Transverse colon (tissue), 4 donors: ENCODE data around the gene PSMC2.

Source experiments
- CTCF ChIP-seq, 5 experiments: fragments of 200-600 bp in 3 of 5; fragments of 450-650 bp in 2 of 5; sonication (generic) in 3 of 5; IDR thresholded peaks; 1 replicate in 2 of 5; 2 replicates in 3 of 5; pipeline ENCODE4 v1.5.1; 2016 to 2017; ENCODE audit warnings: antibody characterized with exemption in 5 of 5, inconsistent platforms in 3 of 5, mild to moderate bottlenecking in 2 of 5, moderate library complexity in 1 of 5
- EP300 ChIP-seq: sonication (generic); formaldehyde crosslinking; IDR thresholded peaks from one replicate; pipeline ENCODE4 v1.6.1; 2017; ENCODE audit warnings: antibody characterized with exemption, low read depth
- POLR2A ChIP-seq: fragments of 450-650 bp; IDR thresholded peaks from one replicate; pipeline ENCODE4 v1.6.1; 2016; ENCODE audit warnings: antibody characterized with exemption, mild to moderate bottlenecking, moderate library complexity
- POLR2AphosphoS5 ChIP-seq, 3 donors: sonication (generic); formaldehyde crosslinking; IDR thresholded peaks; one replicate each; pipeline ENCODE4 v1.6.1; 2016; ENCODE audit warnings: antibody characterized with exemption in 3 of 3

DNA sequence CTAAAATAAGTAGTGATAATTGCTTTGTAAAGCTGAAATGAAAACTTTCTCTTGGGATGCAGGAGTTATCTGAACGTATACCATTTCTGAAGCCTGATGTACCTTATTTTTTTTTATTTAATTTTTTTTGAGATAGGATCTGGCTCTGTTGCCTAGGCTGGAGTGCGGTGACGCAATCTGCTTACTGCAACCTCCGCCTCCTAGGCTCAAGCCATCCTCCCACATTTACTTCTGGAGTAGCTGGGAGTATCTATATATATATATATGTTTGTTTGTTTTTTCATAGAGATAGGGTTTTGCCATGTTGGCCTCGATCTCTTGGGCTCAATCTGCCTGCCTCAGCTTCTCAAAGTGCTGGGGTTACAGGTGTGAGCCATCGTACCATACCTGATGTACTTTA, 47.8 kb upstream of the PSMC2 start:
- no peak for TF ChIP-seq CTCF (IDR thresholded peaks at IDR 0.05)
- TF ChIP-seq POLR2A, result no peak
- no peak for TF ChIP-seq EP300
- TF ChIP-seq POLR2AphosphoS5 (IDR thresholded peaks at IDR 0.05), result no peak
